GM18870 (cell line): ENCODE measurements around the gene EFS.

Experiments used
- ATAC-seq: cut with Tn5 transposase; IDR thresholded peaks from one replicate; pipeline ENCODE4 v1.9.1; 2021; ENCODE audit warnings: moderate library complexity; ENCODE audit not compliant: unreplicated experiment

The EFS gene

DNA sequence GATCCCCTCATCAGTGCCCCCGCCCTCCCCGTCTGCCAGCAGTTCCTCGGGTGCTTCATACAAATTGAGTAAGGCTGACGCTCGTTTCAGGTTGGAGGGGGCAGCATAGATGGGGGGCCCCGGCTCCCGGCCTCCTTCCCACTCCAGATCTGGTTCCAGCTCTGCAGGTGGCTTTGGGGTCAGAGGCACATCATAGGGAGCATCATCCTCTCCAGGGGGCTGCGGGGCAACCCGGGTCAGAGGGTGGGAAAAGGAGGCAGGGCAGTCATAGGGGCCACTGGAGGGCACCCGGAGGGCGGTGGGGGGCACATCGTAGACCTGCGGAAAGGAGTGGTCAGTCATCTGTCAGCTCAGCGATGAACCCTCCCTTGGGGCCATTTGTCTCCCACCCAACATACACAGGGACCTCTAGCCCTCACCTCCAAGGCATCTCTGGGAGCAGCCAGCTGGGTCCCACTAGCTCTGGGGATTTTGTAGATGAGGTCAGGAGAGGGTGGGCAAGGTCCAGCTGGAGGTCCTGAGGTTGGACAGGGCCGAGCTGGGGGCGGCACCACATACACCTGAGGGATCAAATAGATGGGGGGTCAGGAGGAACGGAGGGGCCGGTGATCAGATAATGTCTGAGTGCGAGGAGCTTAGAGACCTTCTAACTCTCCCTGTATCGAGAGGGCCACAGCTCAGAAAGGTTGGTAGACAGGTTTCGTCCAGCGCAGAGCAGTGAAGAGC is 5.1 kb downstream of the EFS start:
- ATAC-seq: no peak

DNA sequence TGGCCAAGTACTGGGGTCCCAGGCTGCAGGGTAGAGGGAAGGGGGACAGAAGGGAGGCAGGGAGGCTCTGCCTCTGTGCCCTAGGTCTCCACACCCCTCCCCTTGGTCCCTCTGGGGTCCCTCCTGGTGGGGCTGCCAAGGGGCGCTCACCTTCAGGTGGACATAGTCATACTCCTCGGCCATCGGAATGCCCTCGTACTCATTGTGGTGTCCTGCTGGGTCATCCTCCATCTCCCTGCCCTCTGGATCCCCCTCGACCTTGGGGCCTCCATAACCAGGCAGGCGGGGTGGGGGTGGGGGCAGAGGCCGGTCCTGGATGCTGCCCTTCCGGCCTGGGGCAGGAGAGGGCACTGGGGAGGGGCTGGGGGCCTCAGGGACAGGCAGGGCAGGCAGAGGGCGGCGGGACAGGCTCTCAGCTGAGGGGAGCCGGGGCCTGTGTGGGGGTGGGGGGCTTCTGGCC is 5.8 kb downstream of the EFS start:
- no peak for ATAC-seq

DNA sequence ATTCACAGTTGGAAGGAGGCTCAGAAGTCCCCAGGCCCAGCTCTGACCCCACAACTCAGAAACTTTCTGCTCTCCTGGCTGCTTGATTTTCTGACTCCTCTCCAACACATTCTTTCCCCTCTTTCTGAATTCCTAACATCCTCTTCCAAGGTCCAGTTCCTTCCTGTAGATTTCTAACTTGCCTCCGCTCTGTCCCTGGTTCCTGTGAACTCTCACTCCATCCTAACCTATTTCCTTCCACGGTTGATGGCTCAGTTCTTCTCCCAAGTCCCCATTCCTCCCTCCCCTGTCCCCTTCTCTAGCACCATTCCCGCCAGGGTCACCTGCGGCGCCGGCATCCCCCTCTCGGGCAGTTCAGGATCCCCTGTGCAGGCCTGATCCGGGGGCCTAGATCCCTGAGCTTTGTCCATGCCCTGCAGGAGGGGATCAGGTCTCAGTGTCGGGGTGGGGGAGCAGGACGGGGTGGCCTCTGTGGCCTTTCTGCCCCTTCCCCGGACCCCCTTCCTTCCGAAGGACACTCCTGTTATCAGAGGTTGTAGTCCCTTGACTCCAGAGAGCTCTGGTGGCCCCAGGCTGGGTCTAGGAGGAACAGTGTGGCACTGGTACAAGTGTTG is 6.3 kb downstream of the EFS start:
- ATAC-seq: no peak

DNA sequence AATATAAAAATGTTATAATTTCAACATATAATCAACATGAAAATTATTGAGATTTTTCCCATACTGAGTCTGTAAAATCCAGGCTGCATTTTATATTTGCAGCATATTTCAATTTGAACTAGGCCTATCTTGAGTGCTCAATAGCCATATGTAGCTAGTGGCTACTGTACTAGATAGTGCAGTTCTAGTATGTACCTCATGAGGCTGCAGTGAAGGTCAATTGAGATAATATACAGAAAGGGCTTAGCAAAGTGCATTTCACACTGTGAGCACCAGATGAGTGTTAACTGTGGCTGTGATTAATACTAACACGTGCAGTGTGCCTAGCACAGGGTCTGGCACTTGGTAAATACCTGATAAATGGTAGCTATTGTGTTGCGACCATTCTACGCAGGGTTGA is 6.9 kb downstream of the EFS start:
- ATAC-seq: no peak

DNA sequence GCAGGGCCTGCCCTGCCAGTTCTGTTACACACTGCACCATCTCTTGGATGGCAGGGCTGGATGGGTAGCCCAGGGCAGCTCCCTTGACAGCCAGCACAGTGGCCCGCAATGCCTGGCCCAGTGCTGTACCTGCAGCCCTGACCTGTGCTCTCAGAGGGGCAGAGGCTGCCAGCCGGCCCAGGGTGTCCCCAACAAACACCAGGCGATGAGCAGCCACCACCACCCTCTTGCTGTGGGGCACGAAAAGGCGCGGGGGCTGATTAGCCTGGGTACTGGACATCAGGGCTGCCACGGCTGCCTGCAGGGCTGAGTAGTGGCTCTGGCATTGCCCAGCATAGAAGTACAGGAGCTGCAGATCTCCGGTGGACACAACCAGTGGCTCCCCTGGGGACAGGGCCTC is 7.7 kb downstream of the EFS start:
- no peak for ATAC-seq

DNA sequence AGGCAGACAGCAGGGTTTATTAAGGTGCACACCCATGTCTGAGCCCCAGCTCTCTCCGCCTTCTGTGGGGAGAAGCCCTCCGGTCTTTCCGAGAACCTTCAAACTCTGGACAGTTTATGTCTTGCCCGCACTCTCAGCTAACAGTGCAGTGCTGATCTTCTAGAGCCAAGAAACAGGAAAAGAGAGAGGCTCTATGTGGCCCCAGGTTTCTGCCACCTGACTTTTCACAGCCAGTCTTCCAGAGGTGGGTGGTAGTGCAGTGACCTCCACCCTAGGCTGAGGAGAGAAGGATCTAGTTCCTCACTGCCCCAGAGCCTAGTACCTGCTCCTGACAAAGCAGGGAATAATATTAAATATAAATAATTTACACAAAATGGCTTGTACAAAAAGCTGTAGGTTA is 8.3 kb downstream of the EFS start:
- no peak for ATAC-seq

DNA sequence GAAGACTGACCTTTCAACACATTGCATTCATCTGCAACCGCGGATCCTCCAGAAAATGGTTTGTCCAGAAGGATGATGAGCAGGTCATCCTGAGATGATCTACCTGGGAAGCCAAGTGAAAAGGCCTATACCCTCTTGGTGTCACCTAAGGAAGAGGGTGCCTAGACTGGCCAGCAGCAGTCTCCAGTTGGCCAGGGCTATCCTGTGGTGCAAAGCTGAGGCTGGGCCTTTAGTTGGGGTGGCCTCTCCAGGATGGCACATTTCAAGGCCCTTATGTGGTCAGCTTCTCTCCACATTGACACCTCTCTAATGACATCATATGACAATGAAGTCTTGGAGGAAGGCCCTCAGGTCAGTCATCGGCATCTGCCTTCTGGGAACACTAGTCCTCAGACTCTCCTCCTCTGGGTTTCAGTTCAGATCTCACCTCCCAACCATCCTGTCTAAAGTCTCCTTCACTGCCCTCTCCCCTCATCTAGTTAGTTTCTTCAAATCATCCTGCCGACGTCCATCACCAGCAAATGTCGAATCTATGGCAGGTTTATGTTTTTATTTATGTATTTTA is 9.0 kb downstream of the EFS start:
- ATAC-seq: no peak

DNA sequence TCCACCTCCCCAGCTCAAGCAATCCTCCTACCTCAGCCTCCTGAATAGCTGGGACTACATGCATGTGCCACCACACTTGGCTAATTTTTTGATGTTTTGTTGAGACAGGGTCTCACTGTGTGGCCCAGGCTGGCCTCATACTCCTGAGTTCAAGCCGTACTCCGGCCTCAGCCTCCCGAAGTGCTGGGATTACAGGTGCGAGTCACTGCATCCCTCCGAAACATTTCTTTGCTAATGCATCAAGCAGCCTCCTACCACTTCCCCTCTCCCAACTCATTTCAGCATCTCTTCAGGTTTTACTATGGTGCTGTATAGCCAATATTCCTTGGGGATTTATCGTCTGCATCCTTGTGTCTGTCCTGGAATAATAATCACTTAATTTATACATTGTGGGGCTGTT is 10.0 kb downstream of the EFS start:
- ATAC-seq: no peak

DNA sequence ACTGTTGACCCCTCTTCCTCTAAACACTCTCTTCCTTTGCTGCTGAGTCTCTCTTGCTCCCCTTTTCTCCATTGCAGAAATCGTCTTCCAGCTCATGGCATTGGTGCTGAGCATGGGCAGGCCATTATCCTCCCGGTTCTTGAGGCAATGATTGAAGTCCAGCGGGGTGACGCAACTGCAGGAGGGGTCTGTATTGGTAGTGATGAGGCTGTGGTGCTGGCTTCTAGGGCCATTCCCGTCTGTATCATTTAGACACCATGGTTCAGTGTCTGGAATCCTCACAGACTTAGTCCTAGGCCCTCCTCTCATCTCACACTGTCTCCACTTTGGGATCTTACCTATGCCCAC is 11.6 kb downstream of the EFS start:
- ATAC-seq: no peak

DNA sequence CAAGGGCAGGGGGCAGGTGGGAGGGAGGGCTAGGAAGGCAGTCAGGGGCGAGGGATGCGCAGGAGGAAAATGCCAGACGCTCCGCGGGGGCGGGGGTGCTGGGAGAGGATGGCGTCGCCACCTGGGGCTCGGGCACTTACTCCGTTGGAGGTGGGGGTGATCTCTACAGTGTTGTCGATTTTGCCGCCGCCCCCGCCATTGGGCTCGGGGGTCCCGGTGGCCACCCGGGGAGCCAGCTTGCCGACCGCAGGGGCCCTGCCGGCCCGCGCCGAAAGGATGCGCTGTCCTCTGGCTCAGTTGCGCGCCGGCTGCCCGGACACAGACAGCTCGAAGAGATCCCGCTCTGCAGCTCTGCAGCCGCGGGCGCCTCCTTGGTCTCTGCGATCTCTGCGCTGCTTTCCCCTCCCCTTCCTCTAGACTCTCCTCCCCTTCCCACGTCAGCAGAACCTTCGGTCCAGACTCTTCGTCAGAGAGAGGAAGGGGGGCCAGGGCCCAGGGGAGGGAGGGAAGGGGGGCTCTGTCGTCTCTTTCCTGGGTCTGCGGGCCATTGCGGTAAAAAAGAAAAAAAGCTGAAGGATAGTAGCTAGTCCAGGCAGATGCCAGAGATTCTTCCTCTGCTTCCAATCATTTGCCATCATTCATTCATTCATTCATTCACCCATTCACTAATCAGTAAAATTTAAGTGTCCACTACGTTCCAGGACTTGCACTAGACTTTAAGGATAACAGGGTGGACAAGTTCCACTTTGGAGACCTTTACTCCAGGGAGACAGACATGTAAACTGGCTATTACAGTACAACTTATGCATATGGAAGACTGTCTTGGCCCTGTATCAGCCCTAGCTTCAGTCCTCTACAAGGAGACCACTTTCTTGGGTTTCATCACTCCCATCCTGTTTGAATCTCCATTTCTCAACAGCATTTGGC is 12.2 kb downstream of the EFS start, which contains the start of gene SLC22A17:
SLC22A17 (minus strand) TSS at position 382 of the 927 bp plus-strand sequence.
- ATAC-seq: no peak

DNA sequence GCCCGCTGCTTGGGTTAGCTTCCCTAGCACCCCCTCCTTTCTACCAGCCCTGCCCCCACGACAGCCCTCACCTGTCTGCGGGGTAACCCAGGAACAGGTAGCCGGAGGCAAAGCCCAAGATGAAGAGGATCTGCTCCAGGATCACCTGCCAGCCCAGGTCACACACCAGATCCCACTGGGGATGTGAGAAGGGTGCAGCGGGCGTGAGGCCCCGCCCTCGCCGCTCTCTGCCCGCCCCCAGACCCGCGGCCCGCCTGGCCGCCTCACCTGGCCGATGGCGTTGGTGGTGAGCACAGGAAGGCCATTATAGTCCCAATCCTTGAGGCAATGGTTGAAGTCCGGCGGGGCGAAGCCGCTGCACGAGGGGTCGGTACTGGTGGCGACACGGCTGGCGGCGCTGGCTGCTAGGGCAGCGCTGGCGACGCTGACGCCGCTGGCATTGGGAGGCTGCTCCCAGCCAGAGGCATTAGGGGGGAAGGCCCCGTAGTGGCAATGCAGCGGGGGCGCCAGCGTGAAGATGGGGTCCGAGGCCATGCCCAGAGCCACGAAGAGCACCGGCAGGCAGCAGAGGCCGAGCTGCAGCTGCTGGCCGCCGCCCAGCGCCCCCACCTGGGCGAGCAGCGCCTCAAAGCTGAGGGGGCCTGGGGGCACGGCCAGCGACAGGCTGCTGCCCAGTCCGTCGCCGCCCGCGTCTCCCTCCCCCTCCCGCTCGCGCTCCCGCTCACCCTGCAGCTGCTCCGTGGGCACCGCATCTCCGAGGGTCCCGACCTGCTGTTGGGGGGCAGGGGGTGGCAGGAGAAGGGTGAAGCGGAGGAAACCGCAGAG is 13.1 kb downstream of the EFS start:
- no peak for ATAC-seq

DNA sequence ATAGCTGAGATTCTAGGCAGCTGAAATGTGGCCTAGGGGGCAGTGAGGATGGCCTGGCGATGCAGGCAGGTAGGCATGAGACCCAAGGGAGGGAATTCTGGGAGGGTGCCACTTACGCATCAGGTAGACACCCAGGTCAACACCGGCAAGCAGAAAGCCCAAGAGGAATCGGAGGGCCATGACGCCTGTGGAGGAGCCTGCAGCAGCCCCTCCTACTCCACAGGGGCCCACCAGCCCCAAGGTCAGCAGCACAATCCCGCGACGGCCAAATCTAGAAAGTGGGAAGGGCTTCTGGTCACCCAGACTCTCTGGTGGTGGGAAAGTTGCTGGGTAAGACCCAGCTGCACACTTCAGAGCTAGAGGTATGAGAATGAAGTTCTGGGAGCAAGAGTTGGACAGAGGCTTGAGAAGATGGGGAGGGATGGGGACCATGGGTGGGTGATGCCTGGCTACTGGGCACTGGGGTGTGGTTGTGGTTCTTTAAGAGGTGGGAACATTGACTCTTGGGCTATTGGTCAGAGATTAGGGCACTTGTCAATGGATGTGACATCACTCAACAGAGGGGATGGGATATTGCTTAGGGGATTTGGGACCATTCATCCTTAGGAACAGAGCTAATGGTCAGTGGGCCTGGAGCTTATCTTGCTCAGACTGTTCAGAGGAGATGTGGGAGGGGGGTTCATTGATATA is 15.7 kb downstream of the EFS start:
- no peak for ATAC-seq

DNA sequence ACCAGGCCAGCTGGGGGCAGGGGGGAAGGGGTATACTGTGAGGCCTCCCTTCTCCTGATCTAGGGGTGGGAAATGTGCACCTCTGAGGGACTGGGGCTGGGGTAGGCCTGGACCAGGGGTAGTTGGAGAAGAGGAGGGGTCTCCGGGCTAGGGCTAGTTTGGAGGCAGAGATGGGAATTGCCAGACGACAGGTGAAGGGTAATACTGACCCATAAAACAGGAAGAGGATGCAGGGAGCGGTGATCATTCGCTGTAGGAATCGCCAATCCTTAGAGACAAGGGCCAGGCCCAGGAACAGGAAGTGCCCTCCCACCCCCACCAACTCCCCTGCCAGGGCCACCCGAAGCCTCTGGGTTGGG is 16.7 kb downstream of the EFS start:
- no peak for ATAC-seq

DNA sequence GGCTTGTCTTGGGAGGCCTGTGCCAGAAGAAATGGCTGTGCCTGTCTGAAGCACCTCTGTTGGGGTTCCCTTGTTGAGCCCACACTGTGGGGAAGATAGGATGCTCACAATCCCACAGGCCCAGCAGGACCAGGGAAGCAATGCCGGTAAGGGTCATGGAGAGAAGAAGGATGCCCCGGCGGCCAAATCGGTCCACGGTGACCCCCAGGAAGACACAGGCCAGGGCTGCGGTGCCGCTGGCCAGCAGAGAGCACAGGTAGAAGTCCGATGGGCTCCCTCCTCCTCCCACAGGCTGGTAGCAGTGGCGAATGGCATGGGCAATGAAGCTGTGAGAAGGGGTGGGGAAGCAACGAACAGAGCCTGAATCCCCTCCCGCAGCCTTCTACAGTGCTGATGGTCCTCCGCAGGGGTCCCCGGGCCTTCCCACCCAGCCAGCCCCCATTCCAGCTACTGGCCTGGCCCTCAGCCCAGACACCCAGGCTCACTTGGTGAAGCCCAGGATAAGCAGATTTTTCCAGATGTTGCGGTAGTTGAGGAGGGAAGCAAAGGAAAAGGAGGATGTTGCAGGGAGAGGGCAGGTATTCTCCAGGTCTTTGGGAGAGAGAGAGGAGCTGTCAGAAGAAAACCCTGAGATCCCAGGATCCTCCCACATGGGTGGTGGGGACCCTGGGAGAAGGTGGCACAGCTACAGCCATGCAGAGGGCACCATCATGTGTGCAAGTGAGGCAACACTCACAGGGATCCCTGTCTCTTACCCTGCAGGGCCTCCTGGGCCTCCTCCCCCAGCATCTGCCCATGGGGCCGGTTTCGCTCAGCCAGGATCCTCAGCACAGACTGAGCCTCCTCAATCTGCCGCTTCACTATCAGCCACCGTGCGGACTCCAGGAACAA is 17.3 kb downstream of the EFS start:
- ATAC-seq: no peak

DNA sequence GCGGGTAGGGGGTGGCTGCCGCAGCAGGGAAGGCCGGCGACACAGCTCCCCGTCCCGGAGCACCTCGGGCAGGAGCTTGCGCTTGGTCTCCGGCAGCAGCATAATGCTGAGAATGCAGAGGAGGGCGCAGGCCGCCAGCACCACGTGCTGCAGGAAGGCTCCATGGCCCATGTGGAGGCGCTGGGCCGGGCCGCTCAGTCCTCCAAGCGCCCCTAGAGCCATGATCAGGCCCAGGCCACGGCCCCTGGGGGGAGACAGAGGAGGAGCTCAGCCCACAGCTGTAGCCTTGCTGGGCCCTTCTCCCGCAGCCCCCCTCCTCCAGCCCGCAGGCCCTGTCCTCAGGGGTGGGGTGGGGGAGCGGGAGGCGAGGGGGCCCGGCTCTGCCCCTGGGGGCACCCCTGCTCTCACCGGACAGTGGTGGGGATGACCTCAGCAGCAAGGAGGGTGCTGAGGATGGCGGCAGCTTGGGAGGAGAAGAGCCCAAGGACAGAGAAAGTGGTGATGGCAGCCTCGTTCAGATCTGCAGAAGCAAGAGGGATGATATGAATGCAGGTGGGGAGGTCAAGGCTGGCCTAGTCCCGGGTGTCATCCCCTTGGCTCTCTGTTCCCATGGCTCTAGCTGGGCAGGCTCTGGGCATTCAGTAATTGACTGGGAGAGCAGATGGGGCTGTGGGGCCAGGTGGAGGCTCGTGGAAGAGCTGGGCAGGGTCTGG is 18.1 kb downstream of the EFS start:
- no peak for ATAC-seq

DNA sequence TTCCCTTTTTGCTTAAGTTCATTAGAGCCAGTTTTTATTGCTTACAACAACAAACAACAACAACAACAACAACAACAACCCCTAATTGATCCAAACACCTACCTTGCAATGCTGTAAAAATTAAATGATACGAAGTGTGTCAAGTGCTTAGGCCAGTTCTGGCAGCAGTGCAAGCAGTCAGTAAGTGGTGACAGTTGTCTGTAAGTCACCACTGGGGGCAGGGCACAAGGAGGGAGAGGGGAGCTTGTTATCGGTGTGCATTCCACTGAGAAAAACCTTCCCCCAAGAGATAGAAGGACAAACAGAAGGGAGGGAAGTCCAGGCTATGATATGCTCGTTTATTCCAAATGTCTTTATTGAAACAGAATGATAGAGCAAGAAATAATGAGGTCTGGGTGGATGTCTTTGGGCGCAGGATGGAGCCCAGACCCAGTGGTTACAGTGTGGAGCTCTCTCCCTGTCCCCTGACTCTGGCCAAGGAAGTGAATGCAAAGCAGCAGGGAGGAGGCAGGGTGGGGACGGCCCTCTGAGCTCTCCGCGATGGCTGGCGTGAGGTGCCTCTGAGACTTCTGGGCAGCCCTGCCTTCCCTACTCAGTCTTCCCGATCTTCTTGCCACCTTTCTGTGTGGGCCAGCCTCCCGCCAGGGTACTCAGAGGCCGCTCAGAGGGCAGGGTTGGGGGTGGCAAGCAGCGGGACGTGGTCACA is 18.8 kb downstream of the EFS start:
- ATAC-seq: no peak

DNA sequence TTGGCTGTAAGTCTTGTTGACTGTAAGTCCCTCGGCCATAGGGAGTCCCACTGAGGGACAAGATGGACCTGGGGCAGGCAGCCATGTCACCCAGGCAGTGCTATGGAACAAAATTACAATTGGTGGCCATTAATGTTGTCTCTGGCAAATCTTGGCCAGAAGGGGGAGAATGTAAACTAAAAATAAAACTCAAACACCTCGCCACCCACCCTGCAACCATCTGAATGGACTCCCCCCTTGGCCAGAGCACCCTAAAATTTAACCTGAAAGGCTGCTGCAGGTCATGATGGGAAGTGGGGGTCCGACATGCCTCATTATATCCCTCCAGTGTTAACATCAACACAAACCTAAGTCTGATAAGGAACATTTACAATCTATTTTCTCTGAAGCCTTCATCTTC is 20.5 kb downstream of the EFS start:
- no peak for ATAC-seq
